Stromal cell of bone marrow (primary cell): ENCODE measurements around the gene IQCN.

Experiments
- DNase-seq: peaks from one replicate; pipeline ENCODE4 v3.0.0-alpha.2; 2012; ENCODE audit warnings: low read depth

IQCN gene

GRCh38 chr19:18266771-18267686 lies 7.2 kb downstream of the IQCN start:
- no peak for DNase-seq

- DNase-seq: no peak
Observed at GRCh38 chr19:18265582-18265981, 8.7 kb downstream of the IQCN start.

- no peak for DNase-seq
Observed at GRCh38 chr19:18264971-18265540, 9.2 kb downstream of the IQCN start.

GRCh38 chr19:18264137-18264854 lies 10.0 kb downstream of the IQCN start:
- DNase-seq: no peak

GRCh38 chr19:18263324-18264136 lies 10.7 kb downstream of the IQCN start:
- DNase-seq: no peak

GRCh38 chr19:18262917-18263316 lies 11.3 kb downstream of the IQCN start:
- DNase-seq: no peak

- no peak for DNase-seq
Observed at GRCh38 chr19:18262144-18262543, 12.1 kb downstream of the IQCN start.

GRCh38 chr19:18261474-18261873 lies 12.8 kb downstream of the IQCN start:
- no peak for DNase-seq

GRCh38 chr19:18259893-18260292 lies 14.4 kb downstream of the IQCN start:
- peak; percentile 38 for DNase-seq

- no peak for DNase-seq
Observed at GRCh38 chr19:18257503-18258470, 16.5 kb downstream of the IQCN start.

- DNase-seq: no peak
Observed at GRCh38 chr19:18254546-18255503, 19.4 kb downstream of the IQCN start.

GRCh38 chr19:18253716-18254115 lies 20.5 kb downstream of the IQCN start:
- DNase-seq: no peak

GRCh38 chr19:18253130-18253529 lies 21.1 kb downstream of the IQCN start:
- DNase-seq: no peak

GRCh38 chr19:18252370-18252717 lies 21.9 kb downstream of the IQCN start:
- DNase-seq: no peak

- peak; percentile 32 for DNase-seq
Observed at GRCh38 chr19:18251587-18252369, 22.5 kb downstream of the IQCN start.

- DNase-seq: no peak
Observed at GRCh38 chr19:18249834-18250233, 24.4 kb downstream of the IQCN start.

GRCh38 chr19:18245297-18245696 lies 29.0 kb downstream of the IQCN start:
- DNase-seq: no peak

- DNase-seq: no peak
Observed at GRCh38 chr19:18239303-18239702, 34.9 kb downstream of the IQCN start.

- no peak for DNase-seq
Observed at GRCh38 chr19:18234194-18234593, 40.1 kb downstream of the IQCN start.
